Natural killer cell (primary cell): ENCODE measurements around the gene LRRC10. TPM values are rescaled to one million over a fixed set of nuclear protein-coding genes. Genes with fewer than 3 reads are reported as not detected.

Source experiments
- ATAC-seq, 3 donors: fragments of 150-1000 bp in 2 of 3; fragments of 200-7000 bp in 1 of 3; cut with Tn5 transposase; 1 replicate in 1 of 3; 2 replicates in 2 of 3; pipeline ENCODE4 v1.10.0; 2021; ENCODE audit warnings: mild to moderate bottlenecking in 2 of 3, moderate library complexity in 2 of 3
- DNase-seq, 2 donors: peaks; one replicate each; pipeline versions ENCODE4 v3.0.0 to v3.0.0-alpha.2; 2013 to 2021; ENCODE audit warnings: mixed read lengths in 1 of 2
- H3K27ac ChIP-seq: one replicate; pipeline ENCODE4 v1.5.1; 2013; ENCODE audit warnings: mild to moderate bottlenecking, low read length
- H3K27me3 ChIP-seq: one replicate; pipeline ENCODE4 v1.6.1; 2013; ENCODE audit warnings: low read length; ENCODE audit not compliant: control insufficient read depth, insufficient read depth
- H3K36me3 ChIP-seq: one replicate; pipeline ENCODE4 v1.6.1; 2013; ENCODE audit warnings: low read length; ENCODE audit not compliant: control insufficient read depth, insufficient read depth
- H3K4me1 ChIP-seq: one replicate; pipeline ENCODE4 v1.6.1; 2013; ENCODE audit warnings: low read length; ENCODE audit not compliant: control insufficient read depth, insufficient read depth
- H3K4me3 ChIP-seq: one replicate; pipeline ENCODE4 v1.5.1; 2013; ENCODE audit warnings: low read length
- H3K9me3 ChIP-seq: one replicate; pipeline ENCODE4 v1.6.1; 2013; ENCODE audit warnings: low read length; ENCODE audit not compliant: control insufficient read depth, insufficient read depth
- H3K27ac Mint-ChIP-seq, 2 donors: one replicate each; pipeline ENCODE4 v1.8.0; 2022; ENCODE audit warnings: mild to moderate bottlenecking in 2 of 2, mixed read lengths in 2 of 2, moderate library complexity in 1 of 2
- H3K27me3 Mint-ChIP-seq, 2 donors: one replicate each; pipeline ENCODE4 v1.8.0; 2022; ENCODE audit warnings: low read depth in 2 of 2, mixed read lengths in 2 of 2
- H3K36me3 Mint-ChIP-seq: one replicate; pipeline ENCODE4 v1.8.0; 2022; ENCODE audit warnings: mixed read lengths
- H3K4me1 Mint-ChIP-seq, 2 donors: one replicate each; pipeline ENCODE4 v1.8.0; 2022; ENCODE audit warnings: mixed read lengths in 2 of 2
- H3K4me3 Mint-ChIP-seq: one replicate; pipeline ENCODE4 v1.8.0; 2022; ENCODE audit warnings: mild to moderate bottlenecking, moderate library complexity, mixed read lengths
- H3K9me3 Mint-ChIP-seq, 2 donors: one replicate each; pipeline ENCODE4 v1.8.0; 2022; ENCODE audit warnings: mixed read lengths in 2 of 2
- CTCF ChIP-seq: fragments of 200-600 bp; IDR thresholded peaks from one replicate; pipeline ENCODE4 v1.8.0; 2022; ENCODE audit warnings: antibody characterized with exemption
- WGBS: methylation state at CpG from one replicate; pipeline ENCODE4 v1.1.7; 2013; ENCODE audit warnings: missing lambda C conversion rate; ENCODE audit not compliant: insufficient coverage; 5-methylcytosine and 5-hydroxymethylcytosine counted together
- intact Hi-C: fragments of 100-400 bp; cut with micrococcal nuclease; formaldehyde crosslinking; loops from one replicate; pipeline ENCODE4 v1.14.2; 2022
- total RNA-seq, 4 donors: library from RNA; stranded (reverse); fragments of 120-200 nt in 1 of 4; gene quantifications; one replicate each; pipeline versions ENCODE4 v1.2.3 to v1.2.4, GENCODE V29; 2013 to 2022

The LRRC10 gene
- total RNA-seq, 3 donors from 2014 or later (not counting 1 experiment from before 2014, with no cell fraction given), result not detected

- H3K27me3 Mint-ChIP-seq, result peaks cover 25 to 29% of the 10 kb centered on the region in 2 donors
- H3K4me1 ChIP-seq, result no peaks in the 10 kb centered on the region
- H3K27ac ChIP-seq, result no peak overlapping the region
- no peak overlapping the region for H3K27ac Mint-ChIP-seq
- H3K4me3 ChIP-seq, result no peak overlapping the region
- no peak overlapping the region for H3K4me3 Mint-ChIP-seq
- no peaks in the 10 kb centered on the region for H3K36me3 Mint-ChIP-seq
- WGBS, result 61% methylated on average over 4 of the region's 6 CpGs
- TF ChIP-seq CTCF, result no peak
- H3K4me1 Mint-ChIP-seq, result no peaks in the 10 kb centered on the region
- no peaks in the 10 kb centered on the region for H3K27me3 ChIP-seq
- DNase-seq (no peak), ATAC-seq (no peak)
- no peaks in the 10 kb centered on the region for H3K9me3 ChIP-seq
- no peaks in the 10 kb centered on the region for H3K9me3 Mint-ChIP-seq
- H3K36me3 ChIP-seq, result no peaks in the 10 kb centered on the region
- intact Hi-C loops, result no loop called here
Measured at GRCh38 chr12:69619050-69619449, 8.3 kb upstream of the LRRC10 start.

GRCh38 chr12:69616025-69616424 is 5.3 kb upstream of the LRRC10 start:
- Histone ChIP-seq H3K4me3 (no peak overlapping the region), H3K9me3 (no peaks in the 10 kb centered on the region), H3K36me3 (no peaks in the 10 kb centered on the region), H3K4me1 (no peaks in the 10 kb centered on the region), H3K27ac (no peak overlapping the region), H3K27me3 (no peaks in the 10 kb centered on the region)
- H3K4me3 Mint-ChIP-seq, result no peak overlapping the region
- H3K27ac Mint-ChIP-seq, result no peak overlapping the region
- no peaks in the 10 kb centered on the region for H3K4me1 Mint-ChIP-seq
- H3K36me3 Mint-ChIP-seq, result no peaks in the 10 kb centered on the region
- no peak for ATAC-seq
- intact Hi-C loops, result no loop called here
- 82% methylated on average over 11 of the region's 14 CpGs for WGBS
- H3K9me3 Mint-ChIP-seq, result no peaks in the 10 kb centered on the region
- no peak for DNase-seq
- TF ChIP-seq CTCF, result no peak
- H3K27me3 Mint-ChIP-seq, result peaks cover 16% of the 10 kb centered on the region in 2 donors

GRCh38 chr12:69613351-69613750 is 2.6 kb upstream of the LRRC10 start:
- Histone ChIP-seq H3K36me3 (no peaks in the 10 kb centered on the region), H3K27ac (no peak overlapping the region), H3K9me3 (no peaks in the 10 kb centered on the region), H3K27me3 (no peaks in the 10 kb centered on the region), H3K4me1 (no peaks in the 10 kb centered on the region), H3K4me3 (no peak overlapping the region)
- Mint-ChIP-seq H3K27me3 (peaks cover 13 to 17% of the 10 kb centered on the region in 2 donors), H3K4me1 (no peaks in the 10 kb centered on the region), H3K36me3 (no peaks in the 10 kb centered on the region), H3K9me3 (no peaks in the 10 kb centered on the region), H3K27ac (no peak overlapping the region), H3K4me3 (no peak overlapping the region)
- DNase-seq (no peak), ATAC-seq (no peak)
- no peak for TF ChIP-seq CTCF
- intact Hi-C loops, result no loop called here

- WGBS, result 92% methylated on average over 15 of the region's 15 CpGs
Measured at GRCh38 chr12:69610126-69610525, 581 bp downstream of the LRRC10 start.

More at GRCh38 chr12:69610126-69610525, 581 bp downstream of the LRRC10 start:
- DNase-seq, result no peak
- Mint-ChIP-seq H3K36me3 (no peaks in the 10 kb centered on the region), H3K4me3 (no peak overlapping the region), H3K9me3 (no peaks in the 10 kb centered on the region), H3K4me1 (no peaks in the 10 kb centered on the region), H3K27ac (no peak overlapping the region), H3K27me3 (peaks cover 1 to 12% of the 10 kb centered on the region in 2 donors)
- no peak for TF ChIP-seq CTCF
- intact Hi-C loops, result no loop called here
- Histone ChIP-seq H3K9me3 (no peaks in the 10 kb centered on the region), H3K4me1 (no peaks in the 10 kb centered on the region), H3K27me3 (no peaks in the 10 kb centered on the region), H3K36me3 (no peaks in the 10 kb centered on the region), H3K4me3 (no peak overlapping the region), H3K27ac (no peak overlapping the region)
- no peak for ATAC-seq
